K562 (cell line): ENCODE data around the gene EVA1A. TPM values are rescaled to one million over a fixed set of nuclear protein-coding genes. Genes with fewer than 3 reads are reported as not detected.

Source experiments
- ADNP ChIP-seq: fragments of 200-800 bp; sonication (Bioruptor generic); IDR thresholded peaks from 2 replicates; pipeline ENCODE4 v1.6.1; 2016; ENCODE audit warnings: missing genetic modification characterization, missing compliant biosample characterization
- BRCA1 ChIP-seq, 2 experiments: fragments of 450-650 bp in 1 of 2; sonication (generic) in 1 of 2; formaldehyde crosslinking in 1 of 2; IDR thresholded peaks; 2 replicates each; pipeline versions ENCODE4 v1.5.0 to v1.6.1; 2017 to 2020; ENCODE audit warnings: mild to moderate bottlenecking in 1 of 2, missing genetic modification reagents in 1 of 2
- FOXM1 ChIP-seq, 2 experiments: fragments of 450-650 bp in 1 of 2; sonication (generic) in 1 of 2; formaldehyde crosslinking in 1 of 2; IDR thresholded peaks; 2 replicates each; pipeline versions ENCODE4 v1.6.1 to v1.9.0; 2017 to 2022; ENCODE audit warnings: low read depth in 2 of 2, mild to moderate bottlenecking in 2 of 2, missing genetic modification reagents in 1 of 2, moderate library complexity in 1 of 2
- TAF1 ChIP-seq: IDR thresholded peaks from 2 replicates; pipeline ENCODE4 v1.6.1; 2011; ENCODE audit warnings: mild to moderate bottlenecking, low read length, moderate library complexity; ENCODE audit not compliant: insufficient read depth, control insufficient read depth, severe bottlenecking; ENCODE audit errors: extremely low read depth
- ZBTB8A ChIP-seq: fragments of 450-650 bp; IDR thresholded peaks from 2 replicates; pipeline ENCODE4 v1.6.1; 2018; ENCODE audit warnings: mild to moderate bottlenecking, moderate library complexity; ENCODE audit not compliant: partially characterized antibody
- ZNF318 ChIP-seq, 2 experiments: fragments of 450-650 bp; IDR thresholded peaks; 2 replicates each; pipeline ENCODE4 v1.6.1; 2016; ENCODE audit warnings: mild to moderate bottlenecking in 2 of 2, borderline replicate concordance in 1 of 2, low read depth in 1 of 2, moderate library complexity in 1 of 2
- polyA plus RNA-seq, 8 experiments: library from polyadenylated mRNA; depleted of rRNA in 4 of 8; stranded (reverse) in 5 of 8; unstranded in 3 of 8; fragments of >200 nt; fragmentation: Nextera tagmentation in 2 of 8; fragmentation: Illumina TruSeq in 1 of 8; extraction: Ambion mirVana in 2 of 8; extraction: Trizol in 1 of 8; gene quantifications; 2 replicates each; pipeline versions ENCODE4 v1.2.1 to v1.2.3, GENCODE V29; 2011 to 2014; ENCODE audit warnings: inconsistent platforms in 1 of 8, missing spikeins in 1 of 8
- total RNA-seq, 7 experiments: library from RNA; depleted of rRNA in 6 of 7; stranded (reverse); fragments of >200 nt in 6 of 7; fragmentation: Illumina TruSeq in 2 of 7; extraction: Trizol in 2 of 7; gene quantifications; 2 replicates each; pipeline versions ENCODE4 v1.2.1 to v1.2.3, GENCODE V29; 2011 to 2021; ENCODE audit warnings: low replicate concordance in 1 of 7

The EVA1A gene
- total and polyA plus RNA-seq, 9 of the 15 experiments (the other 6 are each of a cell fraction or from before 2014, with no cell fraction given): not detected

GRCh38 chr2:75519843-75520242 is 40.9 kb downstream of the EVA1A start (continued):
- TF ChIP-seq FOXM1 (IDR thresholded peaks at IDR 0.05; ENCODE audit: low read depth) (no peak), FOXM1 (CRISPR knock-in tag; IDR thresholded peaks at IDR 0.05; ENCODE audit: low read depth) (no peak), ADNP (no peak), ZBTB8A (no peak), BRCA1 (IDR thresholded peaks at IDR 0.05) (no peak), BRCA1 (CRISPR knock-in tag; IDR thresholded peaks at IDR 0.05) (no peak), ZNF318 (IDR thresholded peaks at IDR 0.05; ENCODE audit: borderline replicate concordance in 1 of 2, low read depth in 1 of 2) (no peak), TAF1 (no peak)
- TF ChIP-seq, all 486 proteins: peak for 0
